Testis (tissue), 3 donors: ENCODE measurements around the gene ADAM33. TPM values are rescaled to one million over a fixed set of nuclear protein-coding genes. Genes with fewer than 3 reads are reported as not detected.
A peak's percentile ranks its signal among the peaks of the same experiment; 100 is the strongest.

Experiments used
- DNase-seq: peaks from one replicate; pipeline ENCODE4 v3.0.0-alpha.2; 2019
- H3K27ac ChIP-seq, 2 donors: fragments of 200-600 bp; sonication (generic); one replicate each; pipeline ENCODE4 v1.5.1; 2019
- H3K27me3 ChIP-seq: fragments of 200-600 bp; sonication (generic); one replicate; pipeline ENCODE4 v1.5.1; 2019
- H3K36me3 ChIP-seq: fragments of 200-600 bp; sonication (generic); one replicate; pipeline ENCODE4 v1.5.1; 2017; ENCODE audit warnings: low read depth; ENCODE audit errors: missing control alignments
- H3K4me1 ChIP-seq: fragments of 200-600 bp; sonication (generic); one replicate; pipeline ENCODE4 v1.5.1; 2019
- H3K4me3 ChIP-seq, 2 donors: fragments of 200-600 bp; sonication (generic); one replicate each; pipeline ENCODE4 v1.5.1; 2017 to 2019
- H3K9me3 ChIP-seq: fragments of 200-600 bp; sonication (generic); one replicate; pipeline ENCODE4 v1.5.1; 2017
- CTCF ChIP-seq, 3 experiments: fragments of 450-650 bp in 2 of 3; fragments of 200-600 bp in 1 of 3; sonication (generic) in 1 of 3; IDR thresholded peaks; one replicate each; pipeline ENCODE4 v1.5.1; 2016 to 2019; ENCODE audit warnings: antibody characterized with exemption in 3 of 3, mild to moderate bottlenecking in 2 of 3, moderate library complexity in 1 of 3
- POLR2A ChIP-seq: fragments of 450-650 bp; IDR thresholded peaks from one replicate; pipeline ENCODE4 v1.6.1; 2017; ENCODE audit warnings: antibody characterized with exemption, mild to moderate bottlenecking, moderate library complexity
- WGBS, 2 donors: methylation state at CpG; one replicate each; pipeline ENCODE4 v1.1.5; 2018; 5-methylcytosine and 5-hydroxymethylcytosine counted together
- intact Hi-C: fragments of 100-400 bp; cut with DNase I; formaldehyde crosslinking; loops from one replicate; pipeline ENCODE4 v1.15.1; 2023; ENCODE audit warnings: low total_unique reads
- polyA plus RNA-seq: library from polyadenylated mRNA; stranded (reverse); fragments of 350-450 nt; fragmentation: Illumina TruSeq; extraction: RNeasy Lipid Tissue Mini Kit (QIAGEN cat#74804); gene quantifications from one replicate; pipeline ENCODE4 v1.2.3, GENCODE V29; 2014; ENCODE audit warnings: low read depth, low replicate concordance; ENCODE audit not compliant: insufficient read depth
- total RNA-seq, 2 donors: library from RNA; depleted of rRNA; stranded (reverse); fragments of >200 nt; gene quantifications; one replicate each; pipeline ENCODE4 v1.2.3, GENCODE V29; 2016

The ADAM33 gene
- total and polyA plus RNA-seq, 3 donors from 2014 or later: 25.5 to 61.1 (median 35.4) TPM

- intact Hi-C loops: no loop called here
- 76% methylated on average over 14 to 19 of the region's 19 CpGs for WGBS, 2 donors
- Histone ChIP-seq H3K27me3 (no peaks in the 10 kb centered on the region), H3K4me1 (no peaks in the 10 kb centered on the region), H3K36me3 (no peaks in the 10 kb centered on the region), H3K4me3 (no peak within 1 kb of the TSS), H3K9me3 (no peaks in the 10 kb centered on the region), H3K27ac (no peak within 1 kb of the TSS)
- TF ChIP-seq CTCF (IDR thresholded peaks at IDR 0.05): no peak
- TF ChIP-seq POLR2A: no peak
- no peak for DNase-seq
These were observed 18.6 kb downstream of the ADAM33 start, which contains the start of gene GFRA4 for GRCh38 chr20:3663031-3663701. Gene GFRA4, minus strand, starts transcription at chr20:3663399. Its CDS starts 0 bp downstream, at chr20:3663399.

GRCh38 chr20:3661814-3662665 lies 19.8 kb downstream of the ADAM33 start:
- no peak for TF ChIP-seq POLR2A
- TF ChIP-seq CTCF (IDR thresholded peaks at IDR 0.05): no peak
- Histone ChIP-seq H3K4me1 (no peaks in the 10 kb centered on the region), H3K27me3 (no peaks in the 10 kb centered on the region), H3K9me3 (no peaks in the 10 kb centered on the region), H3K4me3 (no peak overlapping the region), H3K36me3 (no peaks in the 10 kb centered on the region), H3K27ac (no peak overlapping the region)
- 70 to 82% methylated on average over 3 to 12 of the region's 12 CpGs for WGBS, 2 donors
- intact Hi-C loops: no loop called here
- no peak for DNase-seq

- TF ChIP-seq CTCF (IDR thresholded peaks at IDR 0.05): no peak
- TF ChIP-seq POLR2A: no peak
- Histone ChIP-seq H3K4me3 (peak overlapping the region; percentile 31 to 36), H3K27ac (no peak overlapping the region), H3K36me3 (no peaks in the 10 kb centered on the region), H3K9me3 (no peaks in the 10 kb centered on the region), H3K27me3 (no peaks in the 10 kb centered on the region), H3K4me1 (no peaks in the 10 kb centered on the region)
- DNase-seq: no peak
- 10 to 34% methylated on average over 8 to 56 of the region's 60 CpGs for WGBS, 2 donors
- intact Hi-C loops: no loop called here
These were observed 20.6 kb downstream of the ADAM33 start for GRCh38 chr20:3661060-3661813.

- no peaks in the 10 kb centered on the region for H3K36me3 ChIP-seq
- H3K9me3 ChIP-seq: no peaks in the 10 kb centered on the region
- no peak overlapping the region for H3K27ac ChIP-seq
- TF ChIP-seq CTCF (IDR thresholded peaks at IDR 0.05): no peak
- TF ChIP-seq POLR2A: no peak
- no peaks in the 10 kb centered on the region for H3K4me1 ChIP-seq
- peak overlapping the region; percentile 31 to 36 for H3K4me3 ChIP-seq
- H3K27me3 ChIP-seq: no peaks in the 10 kb centered on the region
- intact Hi-C loops: no loop called here
- WGBS, 2 donors: 0 to 3% methylated on average over 5 to 35 of the region's 75 CpGs
- no peak for DNase-seq
These were observed 21.3 kb downstream of the ADAM33 start for GRCh38 chr20:3660262-3661059.
